HCT116 (cell line): ENCODE data around the gene CRYBB1. TPM values are rescaled to one million over a fixed set of nuclear protein-coding genes. Genes with fewer than 3 reads are reported as not detected.

Source experiments
- ATAC-seq: fragments of 200-7000 bp; cut with Tn5 transposase; 2 replicates; pipeline ENCODE4 v1.9.1; 2020; ENCODE audit warnings: mild to moderate bottlenecking, moderate library complexity
- BruUV-seq: library from RNA; stranded (reverse); fragments of 400-500 nt; replicated peaks from 2 replicates; lab custom pipeline; 2021; lab: Mats Ljungman, UMichigan
- CTCF ChIA-PET: fragments of 300-600 bp; sonication (Branson Sonifier 250); formaldehyde crosslinking; loops from one replicate; lab custom pipeline; 2021; ENCODE audit warnings: antibody characterized with exemption; lab: Charles Lee
- POLR2A ChIA-PET: fragments of 300-600, 350-600 bp; sonication (Branson Sonifier 250); formaldehyde crosslinking; loops from one replicate; lab custom pipeline; 2021; ENCODE audit warnings: antibody characterized with exemption; lab: Charles Lee
- RAD21 ChIA-PET, 2 experiments: fragments of 300-600 bp; sonication (Branson Sonifier 250); formaldehyde crosslinking; loops; one replicate each; lab custom pipeline; 2023; ENCODE audit warnings: low total read pairs in 2 of 2; ENCODE audit not compliant: uncharacterized antibody in 2 of 2, unreplicated experiment in 2 of 2, low non-redundant PET in 1 of 2; lab: Charles Lee
- DNase-seq: peaks from one replicate; pipeline ENCODE4 v3.0.0-alpha.2; 2010; ENCODE audit warnings: low read depth, low spot score
- H2AFZ ChIP-seq: fragments of 200-600 bp; shearing (Covaris generic), sonication (generic); 2 replicates; pipeline ENCODE4 v1.6.1; 2017; ENCODE audit warnings: low read depth, mixed run types, mixed read lengths, antibody characterized with exemption, low read length; ENCODE audit not compliant: poor library complexity, severe bottlenecking
- H3K27ac ChIP-seq: 2 replicates; pipeline ENCODE4 v1.5.1; 2012; ENCODE audit warnings: low read depth, low read length
- H3K27me3 ChIP-seq: fragments of 200-600 bp; sonication (generic); 2 replicates; pipeline ENCODE4 v1.6.1; 2016; ENCODE audit warnings: mixed run types, low read length, mixed read lengths; ENCODE audit not compliant: insufficient read depth
- H3K36me3 ChIP-seq, 2 experiments: fragments of 200-500 bp in 1 of 2; fragments of 200-600 bp in 1 of 2; sonication (Bioruptor generic) in 1 of 2; sonication (generic) in 1 of 2; 2 replicates each; pipeline versions ENCODE4 v1.5.1 to v1.6.1; 2014 to 2016; ENCODE audit warnings: low read length in 2 of 2, inconsistent platforms in 1 of 2, mixed read lengths in 1 of 2, mixed run types in 1 of 2; ENCODE audit not compliant: insufficient read depth in 2 of 2, control insufficient read depth in 1 of 2
- H3K4me1 ChIP-seq, 2 experiments: fragments of 200-600 bp in 1 of 2; sonication (generic) in 1 of 2; 2 replicates each; pipeline versions ENCODE4 v1.5.1 to v1.6.1; 2012 to 2017; ENCODE audit warnings: low read length in 2 of 2, inconsistent platforms in 1 of 2, mild to moderate bottlenecking in 1 of 2, mixed read lengths in 1 of 2, mixed run types in 1 of 2, moderate library complexity in 1 of 2; ENCODE audit not compliant: insufficient read depth in 2 of 2, control insufficient read depth in 1 of 2
- H3K4me2 ChIP-seq: fragments of 200-600 bp; sonication (generic); 2 replicates; pipeline ENCODE4 v1.6.1; 2017; ENCODE audit warnings: mixed run types, low read length, mixed read lengths
- H3K4me3 ChIP-seq, 2 experiments: fragments of 200-600 bp in 1 of 2; sonication (generic) in 1 of 2; replicated peaks in 1 of 2; 2 replicates each; pipeline ENCODE4 v1.5.1; 2011 to 2016; ENCODE audit warnings: low read length in 2 of 2, control low read depth in 1 of 2, low read depth in 1 of 2, mild to moderate bottlenecking in 1 of 2, mixed read lengths in 1 of 2, mixed run types in 1 of 2
- H3K79me2 ChIP-seq: fragments of 200-600 bp; sonication (generic); 2 replicates; pipeline ENCODE4 v1.6.1; 2017; ENCODE audit warnings: mild to moderate bottlenecking, mixed run types, low read length, moderate library complexity, mixed read lengths; ENCODE audit not compliant: insufficient read depth
- H3K9ac ChIP-seq: fragments of 200-600 bp; sonication (generic); 2 replicates; pipeline ENCODE4 v1.6.1; 2016; ENCODE audit warnings: low read length, mixed read lengths
- H3K9me2 ChIP-seq: fragments of 200-600 bp; sonication (generic), shearing (Covaris generic); 2 replicates; pipeline ENCODE4 v1.6.1; 2017; ENCODE audit warnings: mixed run types, mild to moderate bottlenecking, moderate library complexity; ENCODE audit not compliant: insufficient read depth
- H3K9me3 ChIP-seq, 2 experiments: fragments of 200-500 bp in 1 of 2; fragments of 200-600 bp in 1 of 2; sonication (Bioruptor generic) in 1 of 2; sonication (generic) in 1 of 2; 2 replicates each; pipeline ENCODE4 v1.6.1; 2014 to 2017; ENCODE audit warnings: low read length in 2 of 2, mixed read lengths in 2 of 2, inconsistent platforms in 1 of 2, low read depth in 1 of 2, mild to moderate bottlenecking in 1 of 2, mixed run types in 1 of 2, moderate library complexity in 1 of 2; ENCODE audit not compliant: control insufficient read depth in 1 of 2, insufficient read depth in 1 of 2
- H4K20me1 ChIP-seq: fragments of 200-600 bp; sonication (generic), shearing (Covaris generic); 2 replicates; pipeline ENCODE4 v1.6.1; 2017; ENCODE audit warnings: mixed run types, mild to moderate bottlenecking, moderate library complexity; ENCODE audit not compliant: insufficient read depth
- CBX3 ChIP-seq: IDR thresholded peaks from 2 replicates; pipeline ENCODE4 v1.6.1; 2012; ENCODE audit warnings: low read depth
- CEBPB ChIP-seq: IDR thresholded peaks from 2 replicates; pipeline ENCODE4 v1.6.1; 2012; ENCODE audit warnings: low read depth
- CTCF ChIP-seq, 3 experiments: fragments of 200-600 bp in 1 of 3; sonication (generic) in 1 of 3; IDR thresholded peaks in 2 of 3; conservative IDR thresholded peaks in 1 of 3; 2 replicates each; pipeline ENCODE4 v1.5.1; 2012 to 2017; ENCODE audit warnings: low read depth in 2 of 3, low read length in 2 of 3, antibody characterized with exemption in 1 of 3, borderline replicate concordance in 1 of 3, control low read depth in 1 of 3, mild to moderate bottlenecking in 1 of 3, mixed read lengths in 1 of 3, mixed run types in 1 of 3, moderate library complexity in 1 of 3; ENCODE audit not compliant: insufficient read depth in 1 of 3
- EZH2phosphoT487 ChIP-seq: fragments of 200-600 bp; IDR thresholded peaks from 2 replicates; pipeline ENCODE4 v1.6.1; 2018; ENCODE audit warnings: antibody characterized with exemption, borderline replicate concordance
- JUND ChIP-seq: IDR thresholded peaks from 2 replicates; pipeline ENCODE4 v1.6.1; 2012
- POLR2AphosphoS5 ChIP-seq: IDR thresholded peaks from 2 replicates; pipeline ENCODE4 v1.6.1; 2011; ENCODE audit warnings: mild to moderate bottlenecking, low read depth, low read length, moderate library complexity
- REST ChIP-seq: IDR thresholded peaks from 2 replicates; pipeline ENCODE4 v1.6.1; 2012; ENCODE audit warnings: low read depth
- intact Hi-C: fragments of 100-400 bp; cut with micrococcal nuclease; formaldehyde crosslinking; loops from 2 replicates; pipeline ENCODE4 v1.10.0; 2022
- total RNA-seq: library from RNA; stranded (reverse); gene quantifications from one replicate; pipeline ENCODE4 v1.2.1, GENCODE V29; 2021; ENCODE audit not compliant: unreplicated experiment

The CRYBB1 gene
- total RNA-seq, 1 experiment from 2014 or later = not detected

GRCh38 chr22:26592421-26592891 is 25.4 kb downstream of the CRYBB1 start:
- BruUV-seq = no TSS peak
- Histone ChIP-seq H2AFZ (no peak overlapping the region), H3K79me2 (peaks cover 15% of the 10 kb centered on the region; the same call in 1 of the 2 replicates), H3K9ac (no peak overlapping the region), H3K4me3 (no peak overlapping the region), H3K36me3 (no peaks in the 10 kb centered on the region), H3K4me1 (peaks cover 8 to 13% of the 10 kb centered on the region in 2 experiments; a peak in 2 of 4 replicates), H3K9me3 (no peaks in the 10 kb centered on the region), H3K9me2 (no peaks in the 10 kb centered on the region), H3K27ac (no peak overlapping the region), H4K20me1 (no peaks in the 10 kb centered on the region), H3K27me3 (peaks cover 15% of the 10 kb centered on the region; the same call in 1 of the 2 replicates), H3K4me2 (no peak overlapping the region)
- ChIA-PET RAD21 (no interaction called here), CTCF (no interaction called here), POLR2A (no interaction called here)
- intact Hi-C loops = no loop called here
- DNase-seq = no peak
- TF ChIP-seq CTCF (IDR thresholded peaks at IDR 0.05 in 2 of 3, conservative IDR thresholded peaks at IDR 0.05 in 1 of 3; ENCODE audit: borderline replicate concordance in 1 of 3, insufficient read depth in 1 of 3, low read depth in 2 of 3, low read length in 2 of 3) (no peak), EZH2phosphoT487 (no peak), REST (no peak), CEBPB (no peak), POLR2AphosphoS5 (no peak), CBX3 (no peak), JUND (no peak)
- ATAC-seq = no peak
